ENCODE data around the gene ORM2.
A peak's percentile ranks its signal among the peaks of the same experiment; 100 is the strongest.
"Not testable (repeated sequence)": the region's sequence is repeated elsewhere in the genome, so short reads cannot be mapped to it uniquely, and the experiment has no call there.

Gene ORM2

GRCh38 chr9:114332474-114333040 is 2.9 kb downstream of the ORM2 start:
- DNase-seq, result not testable (repeated sequence)

- not testable (repeated sequence) for DNase-seq
Measured at GRCh38 chr9:114333718-114334117, 4.0 kb downstream of the ORM2 start.

GRCh38 chr9:114334490-114334889 is 4.8 kb downstream of the ORM2 start:
- DNase-seq, result no peak

GRCh38 chr9:114335745-114336144 is 6.1 kb downstream of the ORM2 start:
- no peak for DNase-seq

GRCh38 chr9:114336157-114336556 is 6.5 kb downstream of the ORM2 start:
- no peak for DNase-seq

GRCh38 chr9:114336699-114337395 is 7.2 kb downstream of the ORM2 start:
- DNase-seq, result no peak

- no peak for DNase-seq
Measured at GRCh38 chr9:114338187-114338586, 8.5 kb downstream of the ORM2 start.

GRCh38 chr9:114339130-114339908 is 9.7 kb downstream of the ORM2 start:
- DNase-seq, result peak; percentile 33

- no peak for DNase-seq
Measured at GRCh38 chr9:114341152-114341830, 11.6 kb downstream of the ORM2 start.

- DNase-seq, result no peak
Measured at GRCh38 chr9:114341991-114342390, 12.3 kb downstream of the ORM2 start.

- no peak for DNase-seq
Measured at GRCh38 chr9:114342755-114343440, 13.2 kb downstream of the ORM2 start.

GRCh38 chr9:114343471-114344187 is 14.0 kb downstream of the ORM2 start:
- no peak for DNase-seq

- no peak for DNase-seq
Measured at GRCh38 chr9:114344188-114344566, 14.5 kb downstream of the ORM2 start.

GRCh38 chr9:114344692-114345091 is 15.0 kb downstream of the ORM2 start:
- DNase-seq, result no peak

GRCh38 chr9:114345493-114346065 is 15.9 kb downstream of the ORM2 start:
- no peak for DNase-seq

- no peak for DNase-seq
Measured at GRCh38 chr9:114346146-114346545, 16.5 kb downstream of the ORM2 start.

GRCh38 chr9:114347675-114348074 is 18.0 kb downstream of the ORM2 start:
- no peak for DNase-seq

GRCh38 chr9:114348261-114348905 is 18.7 kb downstream of the ORM2 start:
- DNase-seq, result no peak

GRCh38 chr9:114348906-114349482 is 19.3 kb downstream of the ORM2 start:
- DNase-seq, result peak; percentile 40

- DNase-seq, result no peak
Measured at GRCh38 chr9:114349713-114350480, 20.2 kb downstream of the ORM2 start.
